Neutrophil (primary cell): ENCODE results near the gene CHST11.
A peak's percentile ranks its signal among the peaks of the same experiment; 100 is the strongest.

ENCODE experiments used
- H3K27ac ChIP-seq: fragments of 200-600 bp; sonication (generic); 2 replicates; pipeline ENCODE4 v1.5.1; 2016; ENCODE audit warnings: mild to moderate bottlenecking, moderate library complexity
- H3K27me3 ChIP-seq: fragments of 200-600 bp; sonication (generic); 2 replicates; pipeline ENCODE4 v1.6.0; 2016; ENCODE audit warnings: mild to moderate bottlenecking
- H3K36me3 ChIP-seq: fragments of 200-600 bp; sonication (generic); 2 replicates; pipeline ENCODE4 v1.5.1; 2017
- H3K4me1 ChIP-seq, 2 experiments: fragments of 200-600 bp in 1 of 2; sonication (generic) in 1 of 2; 1 replicate in 1 of 2; 2 replicates in 1 of 2; pipeline versions ENCODE4 v1.5.1 to v1.6.1; 2013 to 2016; ENCODE audit warnings: low read depth in 1 of 2, low read length in 1 of 2, mild to moderate bottlenecking in 1 of 2, moderate library complexity in 1 of 2; ENCODE audit not compliant: control insufficient read depth in 1 of 2, insufficient read depth in 1 of 2
- H3K4me3 ChIP-seq, 2 experiments: fragments of 200-600 bp in 1 of 2; sonication (generic) in 1 of 2; 1 replicate in 1 of 2; 2 replicates in 1 of 2; pipeline ENCODE4 v1.5.1; 2013 to 2016; ENCODE audit warnings: low read depth in 1 of 2, low read length in 1 of 2, mild to moderate bottlenecking in 1 of 2, moderate library complexity in 1 of 2
- H3K9me3 ChIP-seq: fragments of 200-600 bp; sonication (generic); 2 replicates; pipeline ENCODE4 v1.5.1; 2016
- CTCF ChIP-seq: fragments of 200-600 bp; sonication (generic); IDR thresholded peaks from 2 replicates; pipeline ENCODE4 v1.5.1; 2016; ENCODE audit warnings: antibody characterized with exemption

The CHST11 gene

GRCh38 chr12:104459368-104459909 lies 2.7 kb downstream of the CHST11 start:
- H3K9me3 ChIP-seq: no peaks in the 10 kb centered on the region
- peaks cover 16% of the 10 kb centered on the region for H3K27me3 ChIP-seq
- H3K4me3 ChIP-seq: peak overlapping the region; percentile 92 to 97
- peak overlapping the region; percentile 86 for H3K27ac ChIP-seq
- no peak for TF ChIP-seq CTCF
- peaks cover 62 to 70% of the 10 kb centered on the region in 2 experiments for H3K4me1 ChIP-seq
- H3K36me3 ChIP-seq: no peaks in the 10 kb centered on the region

GRCh38 chr12:104460041-104460719 lies 3.4 kb downstream of the CHST11 start:
- Histone ChIP-seq H3K27me3 (peaks cover 10% of the 10 kb centered on the region), H3K36me3 (no peaks in the 10 kb centered on the region), H3K27ac (peak overlapping the region; percentile 86), H3K9me3 (no peaks in the 10 kb centered on the region), H3K4me1 (peaks cover 69 to 78% of the 10 kb centered on the region in 2 experiments), H3K4me3 (peak overlapping the region; percentile 92 to 97)
- TF ChIP-seq CTCF: no peak

GRCh38 chr12:104460973-104461698 lies 4.4 kb downstream of the CHST11 start:
- Histone ChIP-seq H3K27me3 (peaks cover under 1% of the 10 kb centered on the region), H3K36me3 (no peaks in the 10 kb centered on the region), H3K9me3 (no peaks in the 10 kb centered on the region), H3K4me1 (peaks cover 76 to 84% of the 10 kb centered on the region in 2 experiments), H3K4me3 (peak overlapping the region; percentile 23 to 92), H3K27ac (peak overlapping the region; percentile 24)
- TF ChIP-seq CTCF: no peak

GRCh38 chr12:104462325-104462724 lies 5.6 kb downstream of the CHST11 start:
- Histone ChIP-seq H3K4me3 (peak overlapping the region; percentile 15 to 92), H3K27me3 (no peaks in the 10 kb centered on the region), H3K27ac (peak overlapping the region; percentile 93), H3K36me3 (no peaks in the 10 kb centered on the region), H3K9me3 (no peaks in the 10 kb centered on the region), H3K4me1 (peaks cover 83 to 84% of the 10 kb centered on the region in 2 experiments)
- TF ChIP-seq CTCF: no peak

- Histone ChIP-seq H3K4me1 (peaks cover 89 to 90% of the 10 kb centered on the region in 2 experiments), H3K4me3 (peak overlapping the region; percentile 15 to 92), H3K36me3 (no peaks in the 10 kb centered on the region), H3K9me3 (no peaks in the 10 kb centered on the region), H3K27ac (peak overlapping the region; percentile 93), H3K27me3 (no peaks in the 10 kb centered on the region)
- TF ChIP-seq CTCF: no peak
These were observed 6.2 kb downstream of the CHST11 start for GRCh38 chr12:104462931-104463339.
